PC-9 (cell line): ENCODE results near the gene TTC8. TPM values are rescaled to one million over a fixed set of nuclear protein-coding genes. Genes with fewer than 3 reads are reported as not detected.

Source experiments
- BruUV-seq: library from RNA; stranded (reverse); fragments of 400-500 nt; replicated peaks from 2 replicates; lab custom pipeline; 2021; lab: Mats Ljungman, UMichigan
- CTCF ChIA-PET: fragments of 300-600 bp; sonication (Branson Sonifier 250); formaldehyde crosslinking; loops from one replicate; lab custom pipeline; 2022; ENCODE audit warnings: antibody characterized with exemption; lab: Charles Lee
- POLR2A ChIA-PET: fragments of 300-600 bp; sonication (Branson Sonifier 250); formaldehyde crosslinking; loops from one replicate; lab custom pipeline; 2022; ENCODE audit warnings: antibody characterized with exemption; ENCODE audit not compliant: unreplicated experiment; lab: Charles Lee
- DNase-seq, 2 experiments: peaks; one replicate each; pipeline versions ENCODE4 v3.0.0 to v3.0.0-alpha.2; 2015 to 2022; ENCODE audit warnings: mixed read lengths in 1 of 2
- H2AFZ ChIP-seq: fragments of 200-600 bp; sonication (generic); 2 replicates; pipeline ENCODE4 v1.8.1; 2017; ENCODE audit warnings: antibody characterized with exemption
- H3F3A ChIP-seq: fragments of 200-600 bp; sonication (generic); 2 replicates; pipeline ENCODE4 v1.8.1; 2017; ENCODE audit warnings: antibody characterized with exemption, mild to moderate bottlenecking, low read depth; ENCODE audit not compliant: insufficient read depth
- H3K27ac ChIP-seq: fragments of 200-600 bp; sonication (generic); 2 replicates; pipeline ENCODE4 v1.6.1; 2016; ENCODE audit warnings: mixed run types
- H3K27me3 ChIP-seq: fragments of 200-600 bp; sonication (generic); 2 replicates; pipeline ENCODE4 v1.6.1; 2016; ENCODE audit warnings: low read depth, mixed run types; ENCODE audit not compliant: insufficient read depth
- H3K36me3 ChIP-seq: fragments of 200-600 bp; sonication (generic); 2 replicates; pipeline ENCODE4 v1.6.1; 2016; ENCODE audit warnings: low read depth, mixed run types
- H3K4me1 ChIP-seq: fragments of 200-600 bp; sonication (generic); replicated peaks from 2 replicates; pipeline ENCODE4 v1.6.1; 2016; ENCODE audit warnings: mixed run types; ENCODE audit not compliant: insufficient read depth
- H3K4me2 ChIP-seq: fragments of 200-600 bp; sonication (generic); 2 replicates; pipeline ENCODE4 v1.6.1; 2017; ENCODE audit warnings: mixed run types
- H3K4me3 ChIP-seq: fragments of 200-600 bp; sonication (generic); 2 replicates; pipeline ENCODE4 v1.6.1; 2016; ENCODE audit warnings: mixed run types
- H3K79me2 ChIP-seq: fragments of 200-600 bp; sonication (generic); 2 replicates; pipeline ENCODE4 v1.6.1; 2017; ENCODE audit warnings: low read depth, mixed run types
- H3K9me2 ChIP-seq: fragments of 200-600 bp; sonication (generic); 2 replicates; pipeline ENCODE4 v1.8.1; 2017; ENCODE audit warnings: mild to moderate bottlenecking; ENCODE audit not compliant: insufficient read depth
- H3K9me3 ChIP-seq: fragments of 200-600 bp; sonication (generic); 2 replicates; pipeline ENCODE4 v1.8.1; 2016; ENCODE audit warnings: low read depth; ENCODE audit not compliant: insufficient read depth
- H4K20me1 ChIP-seq: fragments of 200-600 bp; sonication (generic); 2 replicates; pipeline ENCODE4 v1.8.1; 2017; ENCODE audit not compliant: insufficient read depth
- EZH2 ChIP-seq: fragments of 200-600 bp; sonication (generic); IDR thresholded peaks from 2 replicates; pipeline ENCODE4 v1.8.0; 2017; ENCODE audit warnings: antibody characterized with exemption, low read depth
- intact Hi-C: fragments of 100-400 bp; cut with micrococcal nuclease; formaldehyde crosslinking; loops from one replicate; pipeline ENCODE4 v1.10.0; 2022; ENCODE audit not compliant: unreplicated experiment
- total RNA-seq: library from RNA; stranded (reverse); gene quantifications from 2 replicates; pipeline ENCODE4 v1.2.3, GENCODE V29; 2021
- TF ChIP-seq, protein P1 (sequence below): fragments of 200-600 bp; sonication (generic); conservative IDR thresholded peaks from 2 replicates; pipeline ENCODE4 v1.6.1; 2017; ENCODE audit warnings: mixed run types, antibody characterized with exemption, mild to moderate bottlenecking, moderate library complexity

TTC8 gene
- total RNA-seq, 1 experiment from 2014 or later = 8.1 TPM

GRCh38 chr14:88840926-88841325 is 16.5 kb downstream of the TTC8 start:
- POLR2A ChIA-PET = no interaction called here
- Histone ChIP-seq H3K9me2 (no peaks in the 10 kb centered on the region), H2AFZ (no peak overlapping the region), H3K27me3 (no peaks in the 10 kb centered on the region), H3K4me1 (no peaks in the 10 kb centered on the region), H3K4me3 (no peak overlapping the region), H3K9me3 (no peaks in the 10 kb centered on the region), H4K20me1 (no peaks in the 10 kb centered on the region), H3K27ac (no peak overlapping the region), H3K4me2 (no peak overlapping the region), H3K36me3 (no peaks in the 10 kb centered on the region), H3F3A (no peaks in the 10 kb centered on the region), H3K79me2 (no peaks in the 10 kb centered on the region)
- intact Hi-C loops = no loop called here
- TF ChIP-seq EZH2 = no peak
- TF ChIP-seq, protein P1, sequence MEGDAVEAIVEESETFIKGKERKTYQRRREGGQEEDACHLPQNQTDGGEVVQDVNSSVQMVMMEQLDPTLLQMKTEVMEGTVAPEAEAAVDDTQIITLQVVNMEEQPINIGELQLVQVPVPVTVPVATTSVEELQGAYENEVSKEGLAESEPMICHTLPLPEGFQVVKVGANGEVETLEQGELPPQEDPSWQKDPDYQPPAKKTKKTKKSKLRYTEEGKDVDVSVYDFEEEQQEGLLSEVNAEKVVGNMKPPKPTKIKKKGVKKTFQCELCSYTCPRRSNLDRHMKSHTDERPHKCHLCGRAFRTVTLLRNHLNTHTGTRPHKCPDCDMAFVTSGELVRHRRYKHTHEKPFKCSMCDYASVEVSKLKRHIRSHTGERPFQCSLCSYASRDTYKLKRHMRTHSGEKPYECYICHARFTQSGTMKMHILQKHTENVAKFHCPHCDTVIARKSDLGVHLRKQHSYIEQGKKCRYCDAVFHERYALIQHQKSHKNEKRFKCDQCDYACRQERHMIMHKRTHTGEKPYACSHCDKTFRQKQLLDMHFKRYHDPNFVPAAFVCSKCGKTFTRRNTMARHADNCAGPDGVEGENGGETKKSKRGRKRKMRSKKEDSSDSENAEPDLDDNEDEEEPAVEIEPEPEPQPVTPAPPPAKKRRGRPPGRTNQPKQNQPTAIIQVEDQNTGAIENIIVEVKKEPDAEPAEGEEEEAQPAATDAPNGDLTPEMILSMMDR = no peak
- CTCF ChIA-PET = no interaction called here
- no TSS peak for BruUV-seq
- DNase-seq = no peak

DNA sequence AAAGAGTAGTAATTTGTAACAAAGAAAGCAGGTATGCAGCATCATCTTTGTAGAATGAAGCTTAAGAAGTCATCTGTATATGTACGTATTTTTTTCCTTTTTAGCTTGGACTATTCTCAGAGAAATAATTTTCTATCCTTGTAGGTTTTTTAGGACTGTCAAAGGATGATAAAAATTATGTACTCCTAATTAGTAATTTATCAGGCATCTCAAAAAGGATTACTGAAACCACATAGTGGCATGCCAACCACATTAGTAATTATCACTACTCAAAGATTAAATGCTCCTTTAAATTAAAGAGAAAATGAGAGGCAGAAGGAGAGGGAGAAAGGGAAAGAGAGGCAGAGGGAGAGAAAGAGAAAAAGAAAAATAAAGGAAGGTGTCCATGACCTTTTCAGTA is 17.3 kb downstream of the TTC8 start:
- H2AFZ ChIP-seq = no peak overlapping the region
- no peak overlapping the region for H3K4me2 ChIP-seq
- TF ChIP-seq, protein P1 = no peak
- no peak for TF ChIP-seq EZH2
- no peaks in the 10 kb centered on the region for H3F3A ChIP-seq
- BruUV-seq = no TSS peak
- ChIA-PET CTCF (no interaction called here), POLR2A (interaction anchor here (0.7 kb wide), 1 partner anchor 661 kb away, joined by 5 read pairs; no protein-coding TSS in a partner anchor)
- no peaks in the 10 kb centered on the region for H3K9me2 ChIP-seq
- no peaks in the 10 kb centered on the region for H3K79me2 ChIP-seq
- no peaks in the 10 kb centered on the region for H3K9me3 ChIP-seq
- H3K4me1 ChIP-seq = no peaks in the 10 kb centered on the region
- no peaks in the 10 kb centered on the region for H3K27me3 ChIP-seq
- intact Hi-C loops = no loop called here
- H3K36me3 ChIP-seq = no peaks in the 10 kb centered on the region
- H3K27ac ChIP-seq = no peak overlapping the region
- no peak for DNase-seq
- H4K20me1 ChIP-seq = no peaks in the 10 kb centered on the region
- H3K4me3 ChIP-seq = no peak overlapping the region

- no peaks in the 10 kb centered on the region for H3K27me3 ChIP-seq
- ChIA-PET CTCF (no interaction called here), POLR2A (interaction anchor here (0.7 kb wide), 1 partner anchor 662 kb away, joined by 5 read pairs; no protein-coding TSS in a partner anchor)
- DNase-seq = no peak
- H3K27ac ChIP-seq = no peak overlapping the region
- no peak overlapping the region for H3K4me3 ChIP-seq
- H3K9me2 ChIP-seq = no peaks in the 10 kb centered on the region
- no peaks in the 10 kb centered on the region for H3K9me3 ChIP-seq
- no peak overlapping the region for H2AFZ ChIP-seq
- intact Hi-C loops = no loop called here
- no TSS peak for BruUV-seq
- no peak for TF ChIP-seq EZH2
- TF ChIP-seq, protein P1 = no peak
- H3K79me2 ChIP-seq = no peaks in the 10 kb centered on the region
- no peaks in the 10 kb centered on the region for H3K36me3 ChIP-seq
- H3F3A ChIP-seq = no peaks in the 10 kb centered on the region
- H4K20me1 ChIP-seq = no peaks in the 10 kb centered on the region
- no peak overlapping the region for H3K4me2 ChIP-seq
- no peaks in the 10 kb centered on the region for H3K4me1 ChIP-seq
Measured at GRCh38 chr14:88842414-88842813, 18.0 kb downstream of the TTC8 start.
